KMS-11 (cell line): ENCODE measurements around the gene LENEP.

ENCODE experiments used
- H2AFZ ChIP-seq: fragments of 200-600 bp; sonication (generic); 2 replicates; pipeline ENCODE4 v1.6.1; 2016; ENCODE audit warnings: antibody characterized with exemption, mixed run types, low read depth
- H3K27ac ChIP-seq: fragments of 200-600 bp; sonication (generic); 2 replicates; pipeline ENCODE4 v1.6.1; 2016; ENCODE audit warnings: mild to moderate bottlenecking, mixed run types
- H3K27me3 ChIP-seq: fragments of 200-600 bp; sonication (generic); 2 replicates; pipeline ENCODE4 v1.6.1; 2017; ENCODE audit warnings: mild to moderate bottlenecking, low read depth, mixed run types, moderate library complexity; ENCODE audit not compliant: insufficient read depth
- H3K36me3 ChIP-seq: fragments of 200-600 bp; sonication (generic); 2 replicates; pipeline ENCODE4 v1.6.1; 2017; ENCODE audit warnings: mild to moderate bottlenecking, mixed run types; ENCODE audit not compliant: insufficient read depth
- H3K4me1 ChIP-seq: fragments of 200-600 bp; sonication (generic); 2 replicates; pipeline ENCODE4 v1.6.1; 2016; ENCODE audit warnings: mild to moderate bottlenecking, low read depth, mixed run types; ENCODE audit not compliant: poor library complexity, severe bottlenecking
- H3K4me2 ChIP-seq: fragments of 200-600 bp; sonication (generic); 2 replicates; pipeline ENCODE4 v1.7.0; 2016; ENCODE audit warnings: mild to moderate bottlenecking, mixed run types
- H3K4me3 ChIP-seq: fragments of 200-600 bp; sonication (generic); IDR thresholded peaks from 2 replicates; pipeline ENCODE4 v1.6.1; 2017; ENCODE audit warnings: low read depth, low read length, mixed read lengths; ENCODE audit not compliant: insufficient read depth
- H3K79me2 ChIP-seq: fragments of 200-600 bp; sonication (generic); 2 replicates; pipeline ENCODE4 v1.6.1; 2016; ENCODE audit warnings: low read depth, mixed run types; ENCODE audit not compliant: insufficient read depth
- H3K9ac ChIP-seq: fragments of 200-600 bp; sonication (generic); 2 replicates; pipeline ENCODE4 v1.6.1; 2016; ENCODE audit warnings: mild to moderate bottlenecking, mixed run types
- H4K20me1 ChIP-seq: fragments of 200-600 bp; sonication (generic); 2 replicates; pipeline ENCODE4 v1.6.1; 2016; ENCODE audit warnings: mild to moderate bottlenecking, mixed run types; ENCODE audit not compliant: insufficient read depth
- CTCF ChIP-seq: fragments of 200-600 bp; sonication (generic); conservative IDR thresholded peaks from 2 replicates; pipeline ENCODE4 v1.6.1; 2017; ENCODE audit warnings: low read depth, mild to moderate bottlenecking, antibody characterized with exemption, low read length, moderate library complexity, mixed read lengths

Gene LENEP

GRCh38 chr1:155018617-155019348 lies 25.4 kb downstream of the LENEP start:
- H3K27me3 ChIP-seq = no peaks in the 10 kb centered on the region
- no peak overlapping the region for H3K4me3 ChIP-seq
- no peak overlapping the region for H3K9ac ChIP-seq
- H4K20me1 ChIP-seq = no peaks in the 10 kb centered on the region
- H3K36me3 ChIP-seq = peaks cover 7% of the 10 kb centered on the region; the same call in 1 of the 2 replicates
- no peak overlapping the region for H3K4me2 ChIP-seq
- no peaks in the 10 kb centered on the region for H3K79me2 ChIP-seq
- peaks cover 32% of the 10 kb centered on the region for H3K4me1 ChIP-seq
- TF ChIP-seq CTCF = 0 out of 2 replicates have a peak, but pooled peaks have one; percentile 20
- peak overlapping the region; percentile 1; the same call in 1 of the 2 replicates for H3K27ac ChIP-seq
- no peak overlapping the region for H2AFZ ChIP-seq

GRCh38 chr1:155019377-155020245 lies 26.2 kb downstream of the LENEP start:
- H3K79me2 ChIP-seq = no peaks in the 10 kb centered on the region
- no peak overlapping the region for H3K27ac ChIP-seq
- H3K4me2 ChIP-seq = no peak overlapping the region
- no peaks in the 10 kb centered on the region for H3K27me3 ChIP-seq
- H3K4me1 ChIP-seq = peaks cover 32% of the 10 kb centered on the region
- H3K4me3 ChIP-seq = no peak overlapping the region
- H2AFZ ChIP-seq = no peak overlapping the region
- H3K36me3 ChIP-seq = peaks cover 7% of the 10 kb centered on the region; the same call in 1 of the 2 replicates
- no peak for TF ChIP-seq CTCF
- H4K20me1 ChIP-seq = no peaks in the 10 kb centered on the region
- H3K9ac ChIP-seq = no peak overlapping the region

GRCh38 chr1:155022136-155022926 lies 28.9 kb downstream of the LENEP start:
- no peak overlapping the region for H3K9ac ChIP-seq
- H3K79me2 ChIP-seq = no peaks in the 10 kb centered on the region
- H3K27ac ChIP-seq = no peak overlapping the region
- H3K36me3 ChIP-seq = no peaks in the 10 kb centered on the region
- no peak overlapping the region for H3K4me2 ChIP-seq
- no peak overlapping the region for H3K4me3 ChIP-seq
- peaks cover 16% of the 10 kb centered on the region for H3K4me1 ChIP-seq
- no peaks in the 10 kb centered on the region for H3K27me3 ChIP-seq
- no peak for TF ChIP-seq CTCF
- H2AFZ ChIP-seq = no peak overlapping the region
- H4K20me1 ChIP-seq = no peaks in the 10 kb centered on the region

GRCh38 chr1:155022927-155023236 lies 29.5 kb downstream of the LENEP start:
- Histone ChIP-seq H2AFZ (no peak overlapping the region), H3K4me3 (no peak overlapping the region), H3K27ac (no peak overlapping the region), H3K36me3 (no peaks in the 10 kb centered on the region), H3K9ac (no peak overlapping the region), H4K20me1 (no peaks in the 10 kb centered on the region), H3K79me2 (no peaks in the 10 kb centered on the region), H3K27me3 (no peaks in the 10 kb centered on the region), H3K4me2 (no peak overlapping the region), H3K4me1 (peaks cover 11% of the 10 kb centered on the region)
- TF ChIP-seq CTCF = no peak
